HUES6 (cell line): Measurements from ENCODE around the gene RNF220.

Experiments used
- H3K27ac ChIP-seq: 2 replicates; pipeline ENCODE4 v1.7.0; 2013; ENCODE audit warnings: low read depth, mild to moderate bottlenecking, low read length, inconsistent platforms
- H3K27me3 ChIP-seq: 2 replicates; pipeline ENCODE4 v1.6.1; 2013; ENCODE audit warnings: low read length; ENCODE audit not compliant: control insufficient read depth, insufficient read depth
- H3K36me3 ChIP-seq: 2 replicates; pipeline ENCODE4 v1.6.1; 2013; ENCODE audit warnings: low read length; ENCODE audit not compliant: control insufficient read depth, insufficient read depth
- H3K4me1 ChIP-seq: 2 replicates; pipeline ENCODE4 v1.6.1; 2013; ENCODE audit warnings: low read length; ENCODE audit not compliant: control insufficient read depth, insufficient read depth
- H3K4me3 ChIP-seq: 2 replicates; pipeline ENCODE4 v1.5.1; 2013; ENCODE audit warnings: low read depth, low read length
- H3K9ac ChIP-seq: one replicate; pipeline ENCODE4 v1.6.1; 2013; ENCODE audit warnings: mild to moderate bottlenecking, low read length
- H3K9me3 ChIP-seq: 2 replicates; pipeline ENCODE4 v1.6.1; 2013; ENCODE audit warnings: low read depth, low read length; ENCODE audit not compliant: control insufficient read depth, insufficient read depth

Gene RNF220

GRCh38 chr1:44546403-44547053 lies 141.5 kb downstream of the RNF220 start:
- Histone ChIP-seq H3K36me3 (no peaks in the 10 kb centered on the region), H3K27me3 (peaks cover 43% of the 10 kb centered on the region), H3K4me1 (peaks cover 47% of the 10 kb centered on the region), H3K9ac (no peak overlapping the region), H3K4me3 (no peak overlapping the region), H3K27ac (no peak overlapping the region), H3K9me3 (no peaks in the 10 kb centered on the region)

GRCh38 chr1:44547361-44547760 lies 142.3 kb downstream of the RNF220 start:
- Histone ChIP-seq H3K27me3 (peaks cover 42% of the 10 kb centered on the region), H3K9ac (no peak overlapping the region)

GRCh38 chr1:44547837-44548236 lies 142.8 kb downstream of the RNF220 start:
- no peak overlapping the region for H3K9ac ChIP-seq
- peaks cover 34% of the 10 kb centered on the region for H3K4me1 ChIP-seq
- H3K27me3 ChIP-seq = peaks cover 42% of the 10 kb centered on the region
- H3K4me3 ChIP-seq = no peak overlapping the region
- no peak overlapping the region for H3K27ac ChIP-seq
- H3K9me3 ChIP-seq = no peaks in the 10 kb centered on the region
- no peaks in the 10 kb centered on the region for H3K36me3 ChIP-seq

More at GRCh38 chr1:44547361-44547760, 142.3 kb downstream of the RNF220 start:
- no peak overlapping the region for H3K4me3 ChIP-seq
- H3K4me1 ChIP-seq = peaks cover 38% of the 10 kb centered on the region
- H3K27ac ChIP-seq = no peak overlapping the region
- no peaks in the 10 kb centered on the region for H3K36me3 ChIP-seq
- H3K9me3 ChIP-seq = no peaks in the 10 kb centered on the region

- H3K9me3 ChIP-seq = no peaks in the 10 kb centered on the region
- H3K36me3 ChIP-seq = no peaks in the 10 kb centered on the region
- no peak overlapping the region for H3K4me3 ChIP-seq
- H3K27me3 ChIP-seq = peaks cover 31% of the 10 kb centered on the region
- H3K27ac ChIP-seq = no peak overlapping the region
- H3K9ac ChIP-seq = no peak overlapping the region
- H3K4me1 ChIP-seq = peaks cover 30% of the 10 kb centered on the region
Observed at GRCh38 chr1:44549510-44549909, 144.5 kb downstream of the RNF220 start.

GRCh38 chr1:44553127-44553758 lies 148.2 kb downstream of the RNF220 start:
- no peaks in the 10 kb centered on the region for H3K36me3 ChIP-seq
- H3K27ac ChIP-seq = no peak overlapping the region
- peaks cover 18% of the 10 kb centered on the region; the same call in 1 of the 2 replicates for H3K4me1 ChIP-seq
- no peaks in the 10 kb centered on the region for H3K9me3 ChIP-seq
- no peaks in the 10 kb centered on the region for H3K27me3 ChIP-seq
- no peak overlapping the region for H3K9ac ChIP-seq
- H3K4me3 ChIP-seq = no peak overlapping the region

- peaks cover 18% of the 10 kb centered on the region; the same call in 1 of the 2 replicates for H3K4me1 ChIP-seq
- no peak overlapping the region for H3K4me3 ChIP-seq
- H3K36me3 ChIP-seq = no peaks in the 10 kb centered on the region
- H3K27ac ChIP-seq = no peak overlapping the region
- H3K27me3 ChIP-seq = no peaks in the 10 kb centered on the region
- no peak overlapping the region for H3K9ac ChIP-seq
- H3K9me3 ChIP-seq = no peaks in the 10 kb centered on the region
Observed at GRCh38 chr1:44553771-44554170, 148.7 kb downstream of the RNF220 start.

- no peak overlapping the region for H3K27ac ChIP-seq
- H3K9ac ChIP-seq = no peak overlapping the region
- no peaks in the 10 kb centered on the region for H3K36me3 ChIP-seq
- peaks cover 18% of the 10 kb centered on the region; the same call in 1 of the 2 replicates for H3K4me1 ChIP-seq
- H3K9me3 ChIP-seq = no peaks in the 10 kb centered on the region
- no peak overlapping the region for H3K4me3 ChIP-seq
- H3K27me3 ChIP-seq = no peaks in the 10 kb centered on the region
Observed at GRCh38 chr1:44554706-44555105, 149.7 kb downstream of the RNF220 start.

GRCh38 chr1:44557778-44558177 lies 152.7 kb downstream of the RNF220 start:
- Histone ChIP-seq H3K27ac (no peak overlapping the region), H3K36me3 (no peaks in the 10 kb centered on the region), H3K9me3 (no peaks in the 10 kb centered on the region), H3K27me3 (peaks cover 8% of the 10 kb centered on the region), H3K9ac (no peak overlapping the region), H3K4me3 (no peak overlapping the region), H3K4me1 (peaks cover 18% of the 10 kb centered on the region; the same call in 1 of the 2 replicates)

GRCh38 chr1:44558883-44559282 lies 153.8 kb downstream of the RNF220 start:
- Histone ChIP-seq H3K4me1 (peaks cover 16% of the 10 kb centered on the region; the same call in 1 of the 2 replicates), H3K27ac (no peak overlapping the region), H3K9ac (no peak overlapping the region), H3K36me3 (no peaks in the 10 kb centered on the region), H3K27me3 (peaks cover 19% of the 10 kb centered on the region), H3K9me3 (no peaks in the 10 kb centered on the region), H3K4me3 (no peak overlapping the region)

GRCh38 chr1:44559330-44559729 lies 154.3 kb downstream of the RNF220 start:
- H3K4me3 ChIP-seq = no peak overlapping the region
- peaks cover 12% of the 10 kb centered on the region; the same call in 1 of the 2 replicates for H3K4me1 ChIP-seq
- no peaks in the 10 kb centered on the region for H3K36me3 ChIP-seq
- peaks cover 21% of the 10 kb centered on the region for H3K27me3 ChIP-seq
- H3K27ac ChIP-seq = no peak overlapping the region
- H3K9ac ChIP-seq = no peak overlapping the region
- H3K9me3 ChIP-seq = no peaks in the 10 kb centered on the region

- no peaks in the 10 kb centered on the region for H3K36me3 ChIP-seq
- H3K9ac ChIP-seq = no peak overlapping the region
- H3K4me1 ChIP-seq = peaks cover 10% of the 10 kb centered on the region; the same call in 1 of the 2 replicates
- peaks cover 21% of the 10 kb centered on the region for H3K27me3 ChIP-seq
- no peaks in the 10 kb centered on the region for H3K9me3 ChIP-seq
- no peak overlapping the region for H3K4me3 ChIP-seq
- no peak overlapping the region for H3K27ac ChIP-seq
Observed at GRCh38 chr1:44559913-44560312, 154.9 kb downstream of the RNF220 start.
